Measurements from ENCODE around the gene SLC25A28.
A peak's percentile ranks its signal among the peaks of the same experiment; 100 is the strongest.

Gene SLC25A28

DNA sequence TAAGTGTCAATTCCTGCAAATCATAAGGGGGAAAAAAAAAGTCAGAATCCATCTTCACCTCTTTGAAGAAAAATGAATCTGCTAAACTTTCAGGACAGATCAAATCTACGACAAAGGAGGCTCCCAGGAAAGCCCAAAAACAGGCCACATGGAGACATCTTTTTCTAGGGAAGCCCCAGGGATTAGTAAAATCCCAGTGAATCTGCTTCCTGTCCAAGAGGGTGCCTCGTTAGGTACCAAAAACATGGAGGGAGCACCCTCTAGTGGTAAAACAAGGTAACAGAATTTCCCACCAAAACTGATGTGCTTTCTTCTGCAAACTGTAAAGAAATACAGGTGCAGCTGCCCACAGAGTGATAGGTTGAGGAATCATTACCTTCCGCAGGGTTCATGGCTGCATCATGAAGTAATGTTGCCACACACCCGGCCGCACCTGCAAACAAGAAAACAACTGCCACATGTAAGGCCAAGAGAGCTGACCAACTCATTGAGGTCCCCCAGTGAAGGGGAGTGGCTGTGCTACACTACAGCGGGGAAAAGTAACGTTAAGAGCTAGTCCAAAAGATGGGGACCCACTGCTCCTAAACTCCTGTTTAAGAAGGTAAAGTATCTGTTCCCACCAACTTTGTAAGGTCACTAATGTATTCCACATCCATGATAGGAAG lies 7.9 kb downstream of the SLC25A28 start:
- Mint-ChIP-seq H3K4me1 (no peaks in the 10 kb centered on the region), H3K27me3 (ENCODE audit: low read depth, poor library complexity) (peaks cover 4% of the 10 kb centered on the region), H3K36me3 (ENCODE audit: low read depth) (no peaks in the 10 kb centered on the region), H3K9me3 (no peaks in the 10 kb centered on the region), H3K4me3 (no peak overlapping the region), H3K27ac (no peak overlapping the region)
- peak; percentile 41 for DNase-seq
- TF ChIP-seq, protein P1, sequence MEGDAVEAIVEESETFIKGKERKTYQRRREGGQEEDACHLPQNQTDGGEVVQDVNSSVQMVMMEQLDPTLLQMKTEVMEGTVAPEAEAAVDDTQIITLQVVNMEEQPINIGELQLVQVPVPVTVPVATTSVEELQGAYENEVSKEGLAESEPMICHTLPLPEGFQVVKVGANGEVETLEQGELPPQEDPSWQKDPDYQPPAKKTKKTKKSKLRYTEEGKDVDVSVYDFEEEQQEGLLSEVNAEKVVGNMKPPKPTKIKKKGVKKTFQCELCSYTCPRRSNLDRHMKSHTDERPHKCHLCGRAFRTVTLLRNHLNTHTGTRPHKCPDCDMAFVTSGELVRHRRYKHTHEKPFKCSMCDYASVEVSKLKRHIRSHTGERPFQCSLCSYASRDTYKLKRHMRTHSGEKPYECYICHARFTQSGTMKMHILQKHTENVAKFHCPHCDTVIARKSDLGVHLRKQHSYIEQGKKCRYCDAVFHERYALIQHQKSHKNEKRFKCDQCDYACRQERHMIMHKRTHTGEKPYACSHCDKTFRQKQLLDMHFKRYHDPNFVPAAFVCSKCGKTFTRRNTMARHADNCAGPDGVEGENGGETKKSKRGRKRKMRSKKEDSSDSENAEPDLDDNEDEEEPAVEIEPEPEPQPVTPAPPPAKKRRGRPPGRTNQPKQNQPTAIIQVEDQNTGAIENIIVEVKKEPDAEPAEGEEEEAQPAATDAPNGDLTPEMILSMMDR (IDR thresholded peaks at IDR 0.05): peak; percentile 84

DNA sequence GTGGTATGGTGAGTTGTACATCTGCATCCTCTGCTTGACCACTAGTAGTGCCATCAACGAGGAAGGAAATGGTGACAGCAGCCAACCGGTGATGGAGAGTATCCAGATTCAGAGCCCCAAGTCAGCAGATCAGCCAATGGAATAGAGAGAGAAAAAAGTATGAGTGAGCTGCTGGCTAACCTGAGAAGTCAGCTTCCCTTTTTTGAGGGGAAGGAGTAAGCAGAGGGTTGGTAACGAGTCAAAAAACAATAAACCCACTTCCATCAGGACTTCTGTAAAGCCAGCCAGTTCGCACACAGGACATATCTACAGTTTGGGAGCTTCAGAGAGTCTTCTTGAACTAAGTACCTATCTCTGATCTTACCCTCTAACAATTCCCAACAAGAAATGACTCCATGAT lies 8.9 kb downstream of the SLC25A28 start:
- DNase-seq: no peak
- H3K27ac Mint-ChIP-seq: no peak overlapping the region
- no peak overlapping the region for H3K4me3 Mint-ChIP-seq
- TF ChIP-seq, protein P1 (IDR thresholded peaks at IDR 0.05): no peak
- H3K9me3 Mint-ChIP-seq: no peaks in the 10 kb centered on the region
- no peaks in the 10 kb centered on the region for H3K36me3 Mint-ChIP-seq (ENCODE audit: low read depth)
- H3K27me3 Mint-ChIP-seq (ENCODE audit: low read depth, poor library complexity): peaks cover 4% of the 10 kb centered on the region
- H3K4me1 Mint-ChIP-seq: no peaks in the 10 kb centered on the region

DNA sequence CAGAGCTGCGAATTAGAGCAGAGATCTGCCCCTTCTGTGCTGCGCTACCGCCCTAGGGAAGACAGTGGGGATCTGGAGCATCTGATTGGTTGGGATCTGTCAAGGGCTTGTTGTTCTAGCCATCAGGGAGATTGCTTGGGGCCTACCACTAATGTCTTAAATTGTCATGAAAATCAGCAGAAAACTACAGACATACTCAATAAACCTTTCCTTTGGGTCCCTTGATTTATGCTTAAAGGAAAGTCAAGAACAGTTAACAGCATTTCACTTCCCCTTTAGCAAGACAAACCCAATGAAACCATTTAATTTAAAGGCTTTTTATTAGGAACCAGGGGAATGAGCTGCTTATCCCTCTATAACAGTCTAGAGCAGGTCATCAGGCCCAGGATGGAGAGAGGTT lies 10.0 kb downstream of the SLC25A28 start:
- TF ChIP-seq, protein P1 (IDR thresholded peaks at IDR 0.05): no peak
- no peak for DNase-seq
- Mint-ChIP-seq H3K27me3 (ENCODE audit: low read depth, poor library complexity) (peaks cover 4% of the 10 kb centered on the region), H3K4me1 (no peaks in the 10 kb centered on the region), H3K27ac (no peak overlapping the region), H3K36me3 (ENCODE audit: low read depth) (no peaks in the 10 kb centered on the region), H3K9me3 (peaks cover 5% of the 10 kb centered on the region), H3K4me3 (no peak overlapping the region)

DNA sequence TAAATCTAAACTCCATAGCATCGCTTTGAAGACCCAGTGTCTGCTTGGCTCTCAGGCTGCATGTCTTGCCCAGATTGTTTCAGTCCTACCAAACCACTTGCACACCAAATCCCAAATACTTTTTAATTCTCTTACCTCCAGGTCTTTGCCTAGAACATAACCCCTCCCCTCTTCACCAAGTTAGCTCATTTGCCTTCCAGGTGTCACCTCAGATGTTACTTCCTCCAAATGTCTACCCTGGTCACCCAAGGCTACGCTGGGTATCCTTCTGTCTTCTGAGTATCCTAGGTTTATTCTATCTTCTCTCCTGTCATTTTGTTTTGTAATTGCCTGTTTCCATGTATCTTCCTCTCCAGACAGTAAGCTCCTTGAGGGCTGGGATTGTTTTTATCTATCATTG lies 11.1 kb downstream of the SLC25A28 start:
- DNase-seq: no peak
- H3K27me3 Mint-ChIP-seq (ENCODE audit: low read depth, poor library complexity): peaks cover 4% of the 10 kb centered on the region
- H3K9me3 Mint-ChIP-seq: peaks cover 12% of the 10 kb centered on the region
- no peaks in the 10 kb centered on the region for H3K36me3 Mint-ChIP-seq (ENCODE audit: low read depth)
- no peaks in the 10 kb centered on the region for H3K4me1 Mint-ChIP-seq
- no peak overlapping the region for H3K4me3 Mint-ChIP-seq
- TF ChIP-seq, protein P1 (IDR thresholded peaks at IDR 0.05): no peak
- H3K27ac Mint-ChIP-seq: no peak overlapping the region

DNA sequence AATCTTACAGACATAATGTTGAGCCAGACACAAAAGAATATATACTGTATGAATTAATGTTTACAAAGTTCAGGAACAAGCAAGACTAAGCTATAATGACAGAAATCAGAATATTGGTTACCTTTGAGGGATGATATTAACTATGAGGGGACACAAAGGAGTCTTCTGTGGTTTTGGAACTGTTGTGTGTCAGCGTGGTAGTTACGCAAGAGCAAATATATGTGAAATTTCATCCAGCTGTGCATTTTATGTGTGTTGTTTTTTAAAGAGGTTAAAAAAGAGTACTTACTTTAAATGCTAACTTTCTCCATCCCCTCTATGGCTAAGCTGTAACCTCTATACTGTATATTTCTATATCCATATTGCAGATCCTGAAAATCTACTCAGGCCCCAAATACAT lies 14.9 kb downstream of the SLC25A28 start:
- Mint-ChIP-seq H3K4me3 (no peak overlapping the region), H3K4me1 (no peaks in the 10 kb centered on the region), H3K27me3 (ENCODE audit: low read depth, poor library complexity) (peaks cover 16% of the 10 kb centered on the region), H3K36me3 (ENCODE audit: low read depth) (peaks cover 5% of the 10 kb centered on the region), H3K27ac (no peak overlapping the region), H3K9me3 (peaks cover 36% of the 10 kb centered on the region)
- TF ChIP-seq, protein P1 (IDR thresholded peaks at IDR 0.05): no peak
- no peak for DNase-seq

DNA sequence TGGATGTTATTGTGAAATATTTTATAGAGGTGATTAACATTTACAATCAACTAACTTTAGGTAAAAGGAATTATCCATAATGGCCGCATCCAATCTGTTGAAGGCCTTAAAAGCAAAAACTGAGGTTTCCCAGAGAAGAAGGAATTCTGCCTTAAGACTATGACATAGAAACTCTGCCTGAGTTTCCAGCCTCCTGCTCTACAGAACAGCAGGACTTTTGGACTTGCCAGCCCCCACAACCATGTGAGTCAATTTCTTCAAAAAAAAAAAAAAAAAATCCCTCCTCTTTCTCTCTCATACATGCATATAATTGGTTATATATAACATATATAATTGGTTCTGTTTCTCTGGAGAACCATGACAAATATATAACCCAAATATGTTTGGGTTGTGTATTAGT lies 15.4 kb downstream of the SLC25A28 start:
- Mint-ChIP-seq H3K27me3 (ENCODE audit: low read depth, poor library complexity) (peaks cover 16% of the 10 kb centered on the region), H3K4me3 (no peak overlapping the region), H3K9me3 (peaks cover 36% of the 10 kb centered on the region), H3K27ac (no peak overlapping the region), H3K4me1 (peaks cover 3% of the 10 kb centered on the region), H3K36me3 (ENCODE audit: low read depth) (peaks cover 5% of the 10 kb centered on the region)
- TF ChIP-seq, protein P1 (IDR thresholded peaks at IDR 0.05): no peak
- DNase-seq: no peak
